Esophagus squamous epithelium (tissue), 5 donors: ENCODE measurements around the gene SPOCK1. TPM values are rescaled to one million over a fixed set of nuclear protein-coding genes. Genes with fewer than 3 reads are reported as not detected.

Experiments
- DNase-seq: peaks from one replicate; lab custom pipeline; 2025; lab: John Stamatoyannopoulos, UW
- H3K27ac ChIP-seq, 4 donors: fragments of 200-600 bp; sonication (generic); one replicate each; pipeline ENCODE4 v1.5.1; 2016 to 2019; ENCODE audit warnings: mild to moderate bottlenecking in 1 of 4
- H3K27me3 ChIP-seq, 4 donors: fragments of 200-600 bp; sonication (generic); 1 replicate in 3 of 4; 2 replicates in 1 of 4; pipeline versions ENCODE4 v1.5.1 to v1.6.0; 2017 to 2021; ENCODE audit warnings: antibody characterized with exemption in 1 of 4
- H3K36me3 ChIP-seq, 3 donors: fragments of 200-600 bp; sonication (generic); one replicate each; pipeline ENCODE4 v1.5.1; 2016 to 2019
- H3K4me1 ChIP-seq, 3 donors: fragments of 200-600 bp; sonication (generic); one replicate each; pipeline ENCODE4 v1.5.1; 2017 to 2019
- H3K4me3 ChIP-seq, 4 donors: fragments of 200-600 bp; sonication (generic); 1 replicate in 3 of 4; 2 replicates in 1 of 4; pipeline ENCODE4 v1.5.1; 2016 to 2019; ENCODE audit warnings: mild to moderate bottlenecking in 2 of 4, moderate library complexity in 1 of 4
- H3K9me3 ChIP-seq, 3 donors: fragments of 200-600 bp; sonication (generic); one replicate each; pipeline ENCODE4 v1.5.1; 2016 to 2019
- POLR2A ChIP-seq, 4 donors: fragments of 450-650 bp; IDR thresholded peaks; one replicate each; pipeline ENCODE4 v1.6.1; 2017; ENCODE audit warnings: antibody characterized with exemption in 4 of 4, mild to moderate bottlenecking in 4 of 4, moderate library complexity in 3 of 4
- WGBS, 2 donors: methylation state at CpG; one replicate each; pipeline ENCODE4 v1.1.5; 2018; 5-methylcytosine and 5-hydroxymethylcytosine counted together
- intact Hi-C: fragments of 100-400 bp; cut with DNase I; formaldehyde crosslinking; loops from one replicate; pipeline ENCODE4 v1.15.0; 2022
- small RNA-seq, 4 donors: library from RNA; depleted of rRNA; stranded (forward); fragments of <200 nt; gene quantifications; one replicate each; pipeline ENCODE3, GENCODE V24; 2016
- total RNA-seq, 4 donors: library from RNA; depleted of rRNA; stranded (reverse); fragments of >200 nt; gene quantifications; one replicate each; pipeline ENCODE4 v1.1.0, GENCODE V29; 2016
- TF ChIP-seq, protein P1 (sequence below), 6 experiments: fragments of 450-650 bp in 4 of 6; fragments of 200-600 bp in 2 of 6; sonication (generic) in 2 of 6; IDR thresholded peaks; one replicate each; pipeline ENCODE4 v1.5.1; 2016 to 2019; ENCODE audit warnings: antibody characterized with exemption in 6 of 6, mild to moderate bottlenecking in 4 of 6, moderate library complexity in 4 of 6
- donor health status: DM: yes; HTN: yes; CAD: no.

Gene SPOCK1
- total RNA-seq, 4 donors from 2014 or later = 0.99 to 21.9 (median 8.1) TPM

DNA sequence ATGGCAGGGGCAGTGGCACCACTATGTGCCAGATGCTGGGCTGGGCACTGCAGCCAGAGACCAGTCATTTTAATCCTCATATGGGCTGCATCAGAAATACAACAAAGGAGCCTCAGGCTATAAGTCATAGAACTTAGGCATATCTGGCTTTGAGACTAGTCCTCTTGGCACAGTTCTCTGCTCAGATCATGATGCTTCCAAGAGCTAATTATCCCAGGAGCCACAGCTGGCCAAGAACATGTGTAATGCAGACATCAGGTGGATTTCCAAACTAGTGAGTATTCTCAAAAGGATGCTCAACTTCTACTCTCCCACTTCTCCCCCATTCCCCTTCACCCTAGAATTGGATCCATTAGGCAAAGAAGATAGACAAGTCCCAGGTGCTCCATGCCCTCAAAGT lies 571.6 kb downstream of the SPOCK1 start:
- Histone ChIP-seq H3K4me1 (no peaks in the 10 kb centered on the region), H3K4me3 (no peak overlapping the region), H3K36me3 (no peaks in the 10 kb centered on the region), H3K27me3 (no peaks in the 10 kb centered on the region), H3K9me3 (no peaks in the 10 kb centered on the region), H3K27ac (no peak overlapping the region)
- no peak for DNase-seq
- TF ChIP-seq, protein P1, sequence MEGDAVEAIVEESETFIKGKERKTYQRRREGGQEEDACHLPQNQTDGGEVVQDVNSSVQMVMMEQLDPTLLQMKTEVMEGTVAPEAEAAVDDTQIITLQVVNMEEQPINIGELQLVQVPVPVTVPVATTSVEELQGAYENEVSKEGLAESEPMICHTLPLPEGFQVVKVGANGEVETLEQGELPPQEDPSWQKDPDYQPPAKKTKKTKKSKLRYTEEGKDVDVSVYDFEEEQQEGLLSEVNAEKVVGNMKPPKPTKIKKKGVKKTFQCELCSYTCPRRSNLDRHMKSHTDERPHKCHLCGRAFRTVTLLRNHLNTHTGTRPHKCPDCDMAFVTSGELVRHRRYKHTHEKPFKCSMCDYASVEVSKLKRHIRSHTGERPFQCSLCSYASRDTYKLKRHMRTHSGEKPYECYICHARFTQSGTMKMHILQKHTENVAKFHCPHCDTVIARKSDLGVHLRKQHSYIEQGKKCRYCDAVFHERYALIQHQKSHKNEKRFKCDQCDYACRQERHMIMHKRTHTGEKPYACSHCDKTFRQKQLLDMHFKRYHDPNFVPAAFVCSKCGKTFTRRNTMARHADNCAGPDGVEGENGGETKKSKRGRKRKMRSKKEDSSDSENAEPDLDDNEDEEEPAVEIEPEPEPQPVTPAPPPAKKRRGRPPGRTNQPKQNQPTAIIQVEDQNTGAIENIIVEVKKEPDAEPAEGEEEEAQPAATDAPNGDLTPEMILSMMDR (IDR thresholded peaks at IDR 0.05) = no peak
- TF ChIP-seq POLR2A (IDR thresholded peaks at IDR 0.05) = no peak
- intact Hi-C loops = no loop called here

DNA sequence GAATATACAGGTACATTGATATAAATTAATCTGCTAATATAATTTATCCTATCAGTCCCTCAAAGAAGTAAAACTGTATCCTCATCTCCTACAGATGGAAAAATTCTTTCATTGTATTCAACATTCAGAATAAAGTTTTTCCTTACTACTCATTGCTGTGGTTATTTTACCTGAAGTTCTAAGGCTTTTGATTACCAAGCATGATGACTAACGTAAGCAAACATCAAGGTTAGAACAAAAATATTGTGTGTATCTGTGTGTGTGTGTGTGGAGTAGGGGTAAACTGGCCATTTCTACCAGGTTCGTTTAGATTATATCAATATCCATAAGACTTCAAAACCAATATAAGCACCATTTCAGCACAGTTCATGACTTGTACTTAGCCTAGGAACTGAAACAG lies 573.1 kb downstream of the SPOCK1 start:
- H3K27me3 ChIP-seq = no peaks in the 10 kb centered on the region
- no peaks in the 10 kb centered on the region for H3K4me1 ChIP-seq
- H3K4me3 ChIP-seq = no peak overlapping the region
- H3K9me3 ChIP-seq = no peaks in the 10 kb centered on the region
- no peak overlapping the region for H3K27ac ChIP-seq
- TF ChIP-seq POLR2A (IDR thresholded peaks at IDR 0.05) = no peak
- TF ChIP-seq, protein P1 (IDR thresholded peaks at IDR 0.05) = no peak
- DNase-seq = no peak
- 58 to 64% methylated on average over 2 of the region's 2 CpGs for WGBS, 2 donors
- intact Hi-C loops = no loop called here
- no peaks in the 10 kb centered on the region for H3K36me3 ChIP-seq

Small RNAs within 50 kb of the gene (small RNA-seq; reads per million reads assigned to genes)
- gene RNA5SP193 = 0 reads per million in 4 donors

Other genes with a start within 250 kb of the SPOCK1 start
- gene KLHL3, start 236.8 kb upstream of the SPOCK1 start, total RNA-seq = 1 to 10 TPM; 1.7 to 3.8 (median 3.1) TPM